ENCODE measurements around the gene EXT2. TPM values are rescaled to one million over a fixed set of nuclear protein-coding genes. Genes with fewer than 3 reads are reported as not detected.

Gene EXT2
- total RNA-seq, 1 experiment from 2014 or later, result 77.0 TPM

- intact Hi-C loops (cut with micrococcal nuclease), result no loop called here
- no peaks in the 10 kb centered on the region for H3K9me3 ChIP-seq (ENCODE audit: low read length)
- H3K4me1 ChIP-seq (ENCODE audit: insufficient read depth, low read length), result no peaks in the 10 kb centered on the region
- H3F3A ChIP-seq (ENCODE audit: low read length, unreplicated experiment), result no peaks in the 10 kb centered on the region
- no peaks in the 10 kb centered on the region for H3K27me3 ChIP-seq (ENCODE audit: low read length)
- no peaks in the 10 kb centered on the region for H3K36me3 ChIP-seq (ENCODE audit: low read depth, low read length)
- ChIA-PET CTCF (no interaction called here), POLR2A (ENCODE audit: unreplicated experiment) (no interaction called here)
- no peak overlapping the region for H3K27ac ChIP-seq (ENCODE audit: low read length)
- H3K4me2 ChIP-seq (ENCODE audit: low read length), result no peak overlapping the region
- ATAC-seq (no peak), DNase-seq (no peak)
- no peak overlapping the region for H2AFZ ChIP-seq (ENCODE audit: low read length)
- H3K79me2 ChIP-seq (ENCODE audit: low read length), result no peaks in the 10 kb centered on the region
- no peaks in the 10 kb centered on the region for H4K20me1 ChIP-seq (ENCODE audit: low read length)
- no peak overlapping the region for H3K4me3 ChIP-seq (ENCODE audit: low read length)
- BruUV-seq (replicated peaks), result no TSS peak
- no peaks in the 10 kb centered on the region for H3K9me2 ChIP-seq (replicated peaks; ENCODE audit: low read length)
- no peak overlapping the region for H3K9ac ChIP-seq (ENCODE audit: low read length)
- TF ChIP-seq EZH2 (IDR thresholded peaks at IDR 0.05; ENCODE audit: low read length, unreplicated experiment), result no peak
Measured at GRCh38 chr11:44079376-44079775, 16.1 kb upstream of the EXT2 start.

GRCh38 chr11:44080951-44081350 is 14.5 kb upstream of the EXT2 start:
- TF ChIP-seq EZH2 (IDR thresholded peaks at IDR 0.05; ENCODE audit: low read length, unreplicated experiment), result no peak
- TF ChIP-seq EZH2phosphoT487 (IDR thresholded peaks at IDR 0.05; ENCODE audit: borderline replicate concordance, low read length), result no peak
- TF ChIP-seq CTCF (conservative IDR thresholded peaks at IDR 0.05; ENCODE audit: low read depth, low read length), result no peak
- H3K4me3 ChIP-seq (ENCODE audit: low read length), result no peak overlapping the region
- H3K36me3 ChIP-seq (ENCODE audit: low read depth, low read length), result no peaks in the 10 kb centered on the region
- no peak overlapping the region for H3K4me2 ChIP-seq (ENCODE audit: low read length)
- H3K9me3 ChIP-seq (ENCODE audit: low read length), result no peaks in the 10 kb centered on the region
- POLR2A ChIA-PET (ENCODE audit: unreplicated experiment), result no interaction called here
- BruUV-seq (replicated peaks), result no TSS peak
- no peak overlapping the region for H3K9ac ChIP-seq (ENCODE audit: low read length)
- no peak for ATAC-seq
- CTCF ChIA-PET, result no interaction called here
- intact Hi-C loops (cut with micrococcal nuclease), result no loop called here
- no peak overlapping the region for H2AFZ ChIP-seq (ENCODE audit: low read length)
- DNase-seq, result no peak
- H3F3A ChIP-seq (ENCODE audit: low read length, unreplicated experiment), result no peaks in the 10 kb centered on the region
- no peaks in the 10 kb centered on the region for H3K27me3 ChIP-seq (ENCODE audit: low read length)
- H3K27ac ChIP-seq (ENCODE audit: low read length), result no peak overlapping the region
- no peaks in the 10 kb centered on the region for H4K20me1 ChIP-seq (ENCODE audit: low read length)
- H3K79me2 ChIP-seq (ENCODE audit: low read length), result no peaks in the 10 kb centered on the region
- H3K4me1 ChIP-seq (ENCODE audit: insufficient read depth, low read length), result no peaks in the 10 kb centered on the region
- H3K9me2 ChIP-seq (replicated peaks; ENCODE audit: low read length), result no peaks in the 10 kb centered on the region

- ATAC-seq (no peak), DNase-seq (no peak)
- Histone ChIP-seq H3K36me3 (ENCODE audit: low read depth, low read length) (no peaks in the 10 kb centered on the region), H3K9me3 (ENCODE audit: low read length) (no peaks in the 10 kb centered on the region), H3K27me3 (ENCODE audit: low read length) (no peaks in the 10 kb centered on the region), H3K79me2 (ENCODE audit: low read length) (no peaks in the 10 kb centered on the region), H4K20me1 (ENCODE audit: low read length) (no peaks in the 10 kb centered on the region), H3K9ac (ENCODE audit: low read length) (no peak overlapping the region), H3K4me1 (ENCODE audit: insufficient read depth, low read length) (no peaks in the 10 kb centered on the region), H3K4me3 (ENCODE audit: low read length) (no peak overlapping the region), H3K4me2 (ENCODE audit: low read length) (no peak overlapping the region), H2AFZ (ENCODE audit: low read length) (no peak overlapping the region), H3K27ac (ENCODE audit: low read length) (no peak overlapping the region), H3F3A (ENCODE audit: low read length, unreplicated experiment) (no peaks in the 10 kb centered on the region), H3K9me2 (replicated peaks; ENCODE audit: low read length) (no peaks in the 10 kb centered on the region)
- ChIA-PET CTCF (no interaction called here), POLR2A (ENCODE audit: unreplicated experiment) (no interaction called here)
- intact Hi-C loops (cut with micrococcal nuclease), result no loop called here
- no TSS peak for BruUV-seq (replicated peaks)
- no peak for TF ChIP-seq CTCF (conservative IDR thresholded peaks at IDR 0.05; ENCODE audit: low read depth, low read length)
- TF ChIP-seq EZH2phosphoT487 (IDR thresholded peaks at IDR 0.05; ENCODE audit: borderline replicate concordance, low read length), result no peak
- no peak for TF ChIP-seq EZH2 (IDR thresholded peaks at IDR 0.05; ENCODE audit: low read length, unreplicated experiment)
Measured at GRCh38 chr11:44082645-44083044, 12.8 kb upstream of the EXT2 start.
